Measurements from ENCODE around the gene TBC1D10B. TPM values are rescaled to one million over a fixed set of nuclear protein-coding genes. Genes with fewer than 3 reads are reported as not detected.
"Not testable (repeated sequence)": the region's sequence is repeated elsewhere in the genome, so short reads cannot be mapped to it uniquely, and the experiment has no call there.

Gene TBC1D10B
- total and polyA plus RNA-seq, 9 donors = 18.4 to 46.9 (median 35.2) TPM

GRCh38 chr16:30398661-30399434 lies 28.6 kb upstream of the TBC1D10B start:
- Histone ChIP-seq H3K27ac (peak overlapping the region in 1 of 2 donors; percentile 85), H3K36me3 (no peaks in the 10 kb centered on the region), H3K4me3 (no peak overlapping the region), H3K4me1 (ENCODE audit: insufficient read depth) (peaks cover 2% of the 10 kb centered on the region), H3K9me3 (no peaks in the 10 kb centered on the region), H3K27me3 (no peaks in the 10 kb centered on the region)
- intact Hi-C loops (cut with DNase I) = loop anchor here in 1 of 4 donors (10.0 kb wide), 1 partner anchor 304 kb away; the partner anchor contains the start of genes TBX6 and YPEL3
- no peak for DNase-seq
- WGBS, 3 donors = 61 to 71% (median 64%) methylated on average over 23 of the region's 23 CpGs
- TF ChIP-seq CTCF (IDR thresholded peaks at IDR 0.05) (no peak), POLR2A (IDR thresholded peaks at IDR 0.05) (no peak), EP300 (IDR thresholded peaks at IDR 0.05) (no peak)

- 90 to 92% (median 90%) methylated on average over 34 to 42 of the region's 42 CpGs for WGBS, 3 donors
- Histone ChIP-seq H3K36me3 (no peaks in the 10 kb centered on the region), H3K27me3 (no peaks in the 10 kb centered on the region), H3K27ac (no peak overlapping the region), H3K9me3 (no peaks in the 10 kb centered on the region), H3K4me3 (no peak overlapping the region), H3K4me1 (ENCODE audit: insufficient read depth) (peaks cover 2% of the 10 kb centered on the region)
- intact Hi-C loops (cut with DNase I) = loop anchor here in 1 of 4 donors (10.0 kb wide), 1 partner anchor 303 kb away; the partner anchor contains the start of genes TBX6 and YPEL3
- DNase-seq = peak in 1 of 5 donors; percentile 46
- TF ChIP-seq EP300 (IDR thresholded peaks at IDR 0.05) = no peak
- TF ChIP-seq POLR2A (IDR thresholded peaks at IDR 0.05) = no peak
- TF ChIP-seq CTCF (IDR thresholded peaks at IDR 0.05) = no peak
Measured at GRCh38 chr16:30397776-30398660, 27.7 kb upstream of the TBC1D10B start.

- Histone ChIP-seq H3K36me3 (no peaks in the 10 kb centered on the region), H3K4me1 (ENCODE audit: insufficient read depth) (peaks cover 2% of the 10 kb centered on the region), H3K9me3 (no peaks in the 10 kb centered on the region), H3K27me3 (no peaks in the 10 kb centered on the region), H3K4me3 (no peak overlapping the region), H3K27ac (no peak overlapping the region)
- intact Hi-C loops (cut with DNase I) = loop anchor here in 1 of 4 donors (10.0 kb wide), 1 partner anchor 302 kb away; the partner anchor contains the start of genes TBX6 and YPEL3
- WGBS, 3 donors = 69 to 72% (median 70%) methylated on average over 4 of the region's 4 CpGs
- no peak for DNase-seq
- TF ChIP-seq EP300 (IDR thresholded peaks at IDR 0.05) (no peak), POLR2A (IDR thresholded peaks at IDR 0.05) (no peak), CTCF (IDR thresholded peaks at IDR 0.05) (no peak)
Measured at GRCh38 chr16:30397056-30397455, 26.8 kb upstream of the TBC1D10B start.

GRCh38 chr16:30396627-30397026 lies 26.3 kb upstream of the TBC1D10B start:
- WGBS, 3 donors = 74 to 84% (median 78%) methylated on average over 4 of the region's 4 CpGs
- H3K27ac ChIP-seq; H3K36me3 ChIP-seq; H3K9me3 ChIP-seq; H3K27me3 ChIP-seq; DNase-seq; H3K4me1 ChIP-seq (ENCODE audit: insufficient read depth); H3K4me3 ChIP-seq: not testable (repeated sequence)
- intact Hi-C loops (cut with DNase I) = loop anchor here in 1 of 4 donors (10.0 kb wide), 1 partner anchor 302 kb away; the partner anchor contains the start of genes TBX6 and YPEL3

All from ovary (tissue), 9 donors.